SK-N-SH (cell line): ENCODE data around the gene DYNC2H1.

Experiments used
- CTCF ChIP-seq: fragments of 200-600 bp; sonication (generic); IDR thresholded peaks from 2 replicates; pipeline ENCODE4 v1.6.1; 2017; ENCODE audit warnings: antibody characterized with exemption, mild to moderate bottlenecking, moderate library complexity
- FOSL2 ChIP-seq: IDR thresholded peaks from 2 replicates; pipeline ENCODE4 v1.4.0; 2012; ENCODE audit warnings: low read depth, mild to moderate bottlenecking, moderate library complexity, borderline replicate concordance
- JUND ChIP-seq: IDR thresholded peaks from 2 replicates; pipeline ENCODE4 v1.4.0; 2012
- MAX ChIP-seq: IDR thresholded peaks from 2 replicates; pipeline ENCODE4 v1.4.0; 2012; ENCODE audit warnings: low read depth
- PBX3 ChIP-seq: IDR thresholded peaks from 2 replicates; pipeline ENCODE4; 2012
- POLR2AphosphoS5 ChIP-seq: IDR thresholded peaks from 2 replicates; pipeline ENCODE4 v1.6.1; 2012; ENCODE audit warnings: low read depth, low read length
- SMC3 ChIP-seq: IDR thresholded peaks from 2 replicates; pipeline ENCODE4 v1.6.1; 2012; ENCODE audit warnings: low read depth, low read length, improper control_type of control experiment
- TEAD4 ChIP-seq: IDR thresholded peaks from 2 replicates; pipeline ENCODE4 v1.4.0; 2012; ENCODE audit warnings: mild to moderate bottlenecking, borderline replicate concordance; ENCODE audit not compliant: insufficient read depth

GRCh38 chr11:103315248-103315647, 206.0 kb downstream of the DYNC2H1 start:
- TF ChIP-seq POLR2AphosphoS5 (no peak), TEAD4 (no peak), PBX3 (no peak), SMC3 (no peak), CTCF (no peak), JUND (no peak), FOSL2 (no peak), MAX (no peak)
